HG02870 (cell line): ENCODE measurements around the gene RPGR.

Experiments used
- ATAC-seq: cut with Tn5 transposase; IDR thresholded peaks from one replicate; pipeline ENCODE4 v1.9.1; 2021; ENCODE audit warnings: mild to moderate bottlenecking, moderate library complexity; ENCODE audit not compliant: unreplicated experiment

Gene RPGR

DNA sequence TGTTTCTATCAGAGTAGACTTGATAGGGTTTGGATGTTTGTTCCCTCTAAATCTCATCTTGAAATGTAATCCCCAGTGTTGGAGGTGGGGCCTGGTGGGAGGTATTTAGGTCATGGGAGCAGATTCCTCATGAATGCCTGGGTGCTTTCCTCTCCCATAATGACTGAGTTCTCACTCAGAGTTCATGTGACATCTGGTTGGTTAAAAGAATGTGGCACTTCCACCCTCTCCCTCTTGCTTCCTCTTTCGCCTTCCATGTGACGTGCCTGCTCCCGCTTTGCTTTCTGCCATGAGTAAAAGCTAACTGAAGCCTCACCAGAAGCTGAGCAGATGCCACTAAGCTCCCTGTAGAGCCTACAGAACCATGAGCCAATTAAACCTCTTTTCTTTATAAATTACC lies 59.3 kb downstream of the RPGR start:
- no peak for ATAC-seq

DNA sequence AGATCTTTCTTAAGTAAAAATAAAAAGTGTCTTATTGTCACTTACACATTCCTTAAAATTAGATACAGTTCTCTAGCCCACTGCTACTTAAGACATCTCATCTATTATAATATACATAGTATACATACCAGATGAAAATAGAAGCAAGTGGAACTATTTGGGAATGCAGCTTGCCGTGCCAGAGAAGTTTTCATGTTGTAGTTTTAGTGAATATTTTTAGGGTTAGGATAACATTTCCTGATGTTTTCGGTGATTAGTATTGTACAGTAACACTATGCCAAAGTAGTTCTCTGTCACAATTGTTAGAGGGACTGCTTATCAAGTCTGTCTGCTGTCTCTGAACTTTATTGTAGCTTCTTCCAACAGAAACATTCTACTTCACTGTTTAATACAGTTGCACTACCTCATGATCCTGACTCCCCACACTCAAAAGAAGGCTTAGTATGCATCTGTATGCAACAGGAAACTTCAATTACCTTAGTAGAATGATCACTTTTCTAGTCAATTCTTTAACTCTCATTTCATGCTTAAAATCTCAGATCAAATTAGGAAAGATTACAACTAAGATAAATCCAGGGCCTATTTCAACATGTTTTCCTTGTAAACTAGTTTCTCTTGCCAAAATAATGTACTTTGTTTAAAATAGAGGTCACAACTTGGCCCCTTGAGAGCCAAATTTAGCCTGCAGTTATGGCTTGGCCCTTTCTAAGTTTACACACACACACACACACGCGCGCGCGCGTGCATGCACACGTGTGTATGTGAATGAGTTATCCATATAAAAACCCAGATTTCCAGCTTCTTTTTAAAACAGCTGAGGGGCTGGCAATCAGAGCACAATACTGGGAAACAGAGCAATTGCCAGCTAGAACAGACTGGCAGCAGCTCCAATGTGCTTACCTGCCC lies 64.3 kb downstream of the RPGR start:
- ATAC-seq, result no peak

DNA sequence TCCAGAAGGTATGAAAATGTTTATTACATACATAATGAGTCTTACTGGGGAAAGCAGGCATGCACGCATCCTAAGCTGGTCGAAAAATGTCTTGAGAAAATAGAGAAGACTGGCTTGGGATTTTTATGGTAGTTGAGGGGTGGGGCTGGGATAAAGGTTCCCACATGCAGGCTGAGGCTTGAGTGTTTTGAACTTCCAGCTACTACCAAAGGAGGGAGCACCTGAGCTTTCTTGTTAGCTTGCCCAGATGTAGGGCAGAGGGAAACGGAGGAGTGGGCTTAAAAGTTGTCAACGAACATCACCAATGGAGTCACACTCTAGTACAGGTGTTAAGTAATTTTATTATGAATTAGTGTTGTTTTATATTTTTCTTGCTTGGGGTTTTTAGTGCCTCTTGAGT lies 67.1 kb downstream of the RPGR start:
- ATAC-seq, result peak; percentile 53

DNA sequence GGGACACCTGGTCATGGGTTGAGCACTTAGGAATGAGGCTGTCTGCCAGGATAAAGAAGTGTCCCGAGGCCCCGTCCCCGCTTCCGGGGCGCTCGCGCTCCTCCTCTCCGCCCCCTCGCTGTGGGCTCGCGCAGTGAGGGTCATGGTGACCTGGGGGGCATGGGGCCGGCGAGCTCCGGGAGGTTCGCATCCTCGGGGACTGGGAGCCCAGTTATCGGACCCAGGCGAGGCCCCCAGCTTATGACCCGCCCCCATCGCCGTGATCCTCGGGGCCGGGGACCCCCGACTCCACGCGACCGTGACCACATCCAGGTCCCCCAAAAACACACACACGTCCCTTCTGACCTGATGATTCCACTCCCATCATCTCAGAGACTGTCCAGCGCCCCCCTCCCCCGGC lies 71.3 kb downstream of the RPGR start:
- no peak for ATAC-seq

DNA sequence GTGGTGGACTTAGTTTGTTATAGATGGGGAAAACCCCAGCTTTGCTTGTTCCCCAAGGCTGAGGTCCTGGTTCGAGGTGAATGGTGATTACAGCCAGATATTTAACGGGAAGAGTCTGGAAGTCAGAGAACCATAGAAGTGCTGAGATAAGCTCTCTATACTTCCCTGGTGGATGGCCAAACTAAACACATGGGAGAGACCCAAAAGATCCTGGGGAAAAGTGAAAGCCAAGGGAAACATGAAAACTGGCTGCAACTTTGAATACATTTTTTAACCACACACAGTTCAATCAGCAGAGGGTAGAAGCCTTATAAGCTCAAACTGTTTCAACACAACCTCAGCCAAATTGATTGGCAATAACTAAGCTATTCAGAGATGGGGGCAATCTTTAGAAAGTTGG lies 77.3 kb downstream of the RPGR start:
- ATAC-seq, result no peak

DNA sequence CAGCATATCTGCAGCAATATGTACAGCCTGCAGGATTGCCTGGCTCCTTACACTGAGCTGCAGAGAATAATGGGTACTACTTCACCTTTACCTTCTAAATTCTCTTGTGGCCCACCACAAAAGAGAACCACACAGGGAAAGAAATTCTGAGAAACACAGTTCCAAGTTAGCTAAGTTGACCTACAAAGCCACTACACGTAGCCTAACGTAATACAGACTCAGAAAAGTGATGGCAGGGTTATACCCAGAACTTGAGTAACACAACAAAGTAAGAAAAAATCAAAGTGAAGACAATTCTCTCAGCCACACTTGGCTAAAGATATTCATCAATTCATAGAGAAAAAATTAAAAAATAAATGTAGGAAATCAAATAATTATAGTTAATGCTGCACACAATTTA lies 80.3 kb downstream of the RPGR start:
- ATAC-seq, result no peak

DNA sequence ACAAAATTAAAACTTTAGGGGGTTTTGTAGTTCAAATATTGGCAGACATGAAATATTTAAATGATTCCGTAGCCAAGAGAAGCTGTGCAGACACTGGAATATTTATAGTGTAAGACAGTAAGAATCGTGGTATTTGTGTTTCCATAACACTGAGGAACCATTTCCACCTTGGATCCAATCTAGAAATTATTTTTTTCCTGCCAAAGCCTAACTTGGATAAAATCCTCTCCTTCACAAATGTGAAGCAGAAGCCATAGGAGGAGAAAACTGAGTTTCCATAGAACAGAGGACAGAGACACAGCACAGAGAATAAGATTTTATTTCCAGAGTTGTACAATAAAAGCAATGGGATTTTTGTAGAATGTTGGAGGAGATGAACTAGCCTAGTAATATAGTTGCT lies 86.8 kb downstream of the RPGR start:
- ATAC-seq, result no peak

DNA sequence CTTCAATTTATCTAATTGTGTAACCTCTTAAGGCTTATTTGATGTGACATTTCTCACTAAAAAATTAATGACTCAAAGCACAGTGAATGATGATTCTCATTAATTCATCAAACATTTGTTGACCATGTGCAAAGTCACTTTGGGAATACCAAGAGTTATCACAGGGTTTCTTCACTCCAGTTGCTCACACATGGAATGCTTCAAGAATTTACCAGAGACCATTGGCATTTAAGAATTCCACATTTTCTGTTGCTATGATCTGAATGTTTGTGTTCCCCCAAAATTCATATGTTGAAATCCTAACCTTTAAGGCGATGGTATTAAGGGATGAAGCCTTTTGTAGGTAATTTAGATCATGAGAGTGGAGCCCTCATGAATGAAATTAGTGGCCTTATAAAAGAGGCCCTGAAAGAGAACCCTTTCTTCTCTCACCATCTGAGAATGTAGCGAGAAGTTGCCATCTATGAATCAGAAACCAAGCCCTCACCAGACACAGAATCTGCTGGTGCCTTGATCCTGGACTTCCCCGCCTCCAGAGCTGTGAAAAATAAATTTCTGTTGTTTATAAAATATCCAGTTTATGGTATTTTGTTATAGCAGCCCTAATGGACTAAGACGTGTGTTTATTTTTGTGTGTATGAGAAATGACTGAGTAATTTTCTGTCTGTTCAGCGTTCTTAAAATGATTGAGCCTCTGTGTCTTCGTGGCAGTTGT lies 90.3 kb downstream of the RPGR start:
- ATAC-seq, result no peak

DNA sequence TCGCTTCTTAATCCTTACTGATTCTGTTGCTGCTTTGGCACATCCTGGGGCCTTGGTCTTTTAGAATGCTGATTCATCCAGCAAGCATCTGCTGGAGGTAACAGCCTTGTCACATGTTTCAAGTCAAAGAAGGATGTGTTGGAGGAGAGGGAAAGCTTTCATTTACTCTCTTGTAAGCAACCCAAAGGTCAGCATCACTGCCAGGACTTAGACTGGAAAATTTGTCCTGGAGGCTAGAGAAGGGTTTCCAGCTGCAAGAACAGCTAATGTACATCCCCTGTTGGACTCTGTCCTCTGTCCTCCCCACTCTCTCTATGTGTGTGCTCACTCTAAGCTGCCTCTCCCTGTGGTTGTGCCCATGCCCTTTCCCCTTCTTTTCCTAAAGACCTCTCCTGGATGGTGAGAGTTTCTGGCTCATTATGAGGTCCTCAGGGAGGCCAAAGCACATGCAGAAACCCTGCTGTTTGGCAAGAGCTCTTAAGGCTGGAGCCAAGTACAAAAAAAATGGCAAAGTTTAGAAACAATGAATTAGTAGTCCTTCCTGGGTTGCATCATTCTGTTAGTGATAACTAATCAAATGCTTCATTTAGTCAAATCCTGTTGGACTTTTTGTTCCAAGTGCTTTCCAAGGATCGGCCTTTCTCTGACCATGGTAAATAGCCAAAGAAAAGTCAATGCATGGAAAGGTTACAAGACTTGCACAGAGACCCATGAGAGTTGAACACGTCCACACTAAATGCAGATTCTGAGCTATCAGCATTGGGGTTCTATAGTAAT lies 93.2 kb downstream of the RPGR start:
- ATAC-seq, result no peak

DNA sequence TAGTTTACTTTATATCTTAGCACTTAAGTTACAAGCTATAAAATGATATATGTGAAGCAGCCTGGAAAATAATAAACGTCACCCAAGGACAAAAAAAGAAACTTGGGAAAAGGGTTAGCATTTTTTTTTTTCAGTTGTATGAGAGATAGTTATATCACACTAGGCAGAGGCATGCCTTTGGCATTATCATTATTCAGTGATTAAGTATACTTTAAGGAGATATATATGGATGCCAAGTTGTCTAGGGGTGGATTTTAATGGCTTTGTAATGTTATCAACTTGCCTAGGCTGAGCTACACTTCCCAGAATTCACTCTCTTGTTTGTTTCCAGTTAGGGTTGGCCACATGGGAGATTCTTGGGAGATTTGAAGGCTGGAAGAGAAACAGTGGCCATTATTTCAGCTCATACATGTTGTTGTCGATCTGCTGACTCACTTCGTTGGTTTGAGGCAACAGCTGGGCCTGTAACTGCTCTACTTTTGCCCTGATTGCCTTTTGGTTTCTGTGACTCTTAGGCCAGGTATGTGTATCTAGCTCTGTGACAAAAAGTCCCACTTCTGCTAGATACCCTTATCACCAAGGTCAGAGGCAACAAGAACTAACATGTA lies 95.1 kb downstream of the RPGR start:
- no peak for ATAC-seq

DNA sequence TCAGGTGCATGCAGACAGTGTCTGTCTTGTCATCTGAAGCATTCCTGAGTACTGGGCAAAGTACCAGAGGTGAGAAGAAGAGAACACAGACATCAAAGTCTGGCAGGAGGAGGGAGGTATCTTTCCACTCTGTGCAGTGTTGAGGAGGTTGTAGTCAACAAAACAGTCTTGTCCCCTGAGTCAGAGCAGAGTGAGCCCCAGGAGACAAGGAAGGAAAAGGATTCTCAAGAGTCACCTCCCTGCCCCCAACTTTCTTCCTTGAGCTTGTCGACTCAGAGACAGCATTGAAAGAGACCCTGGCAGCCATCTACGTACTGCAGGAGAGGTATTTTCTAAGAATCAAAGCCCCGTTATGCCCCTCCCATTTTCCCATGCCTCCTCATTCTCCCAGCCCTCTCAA lies 102.2 kb downstream of the RPGR start:
- no peak for ATAC-seq

DNA sequence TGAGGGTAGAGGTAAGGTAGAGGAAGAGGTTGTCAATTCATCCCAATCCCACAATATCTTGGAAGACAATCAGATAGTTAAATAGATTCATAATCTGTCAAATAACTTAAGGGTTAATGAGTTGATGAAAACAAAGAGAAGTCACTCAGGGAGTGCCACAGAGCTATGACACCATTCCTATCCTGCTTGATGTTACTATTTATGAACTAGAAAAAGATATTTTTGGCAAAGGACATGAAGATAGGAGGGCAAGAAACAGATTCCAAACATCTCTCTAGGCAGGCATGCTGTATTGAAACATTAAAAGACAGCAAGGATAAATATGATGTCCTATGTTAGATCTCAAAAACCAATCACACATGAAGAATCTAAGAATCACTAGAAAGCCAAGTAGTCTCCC lies 103.1 kb downstream of the RPGR start:
- ATAC-seq, result no peak

DNA sequence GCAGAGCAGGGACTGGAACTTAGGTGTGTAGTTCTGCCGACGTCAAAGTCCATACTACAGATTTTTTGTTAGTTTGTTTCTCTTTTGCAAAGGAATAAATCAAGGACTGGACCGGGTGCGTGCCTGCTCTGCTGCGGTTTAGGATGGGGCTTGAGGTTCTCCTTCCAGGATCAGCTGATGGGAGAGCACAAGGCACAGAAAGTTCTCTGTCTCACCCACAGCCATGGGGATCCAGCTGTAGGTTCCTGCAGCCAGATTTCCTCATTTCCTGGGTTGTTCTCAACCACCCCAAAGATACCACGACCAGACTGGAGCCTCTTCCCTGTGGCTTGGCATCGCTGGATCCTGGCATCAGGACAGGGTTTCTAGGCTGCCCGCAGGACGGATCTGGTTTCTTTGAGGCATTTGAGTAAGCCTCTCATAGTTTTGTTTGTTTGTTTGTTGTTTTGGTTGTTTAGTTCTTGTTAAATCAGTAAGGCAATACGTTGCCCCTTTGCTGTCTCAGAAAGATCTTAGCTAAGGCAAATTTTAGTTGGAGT lies 105.8 kb downstream of the RPGR start:
- no peak for ATAC-seq

DNA sequence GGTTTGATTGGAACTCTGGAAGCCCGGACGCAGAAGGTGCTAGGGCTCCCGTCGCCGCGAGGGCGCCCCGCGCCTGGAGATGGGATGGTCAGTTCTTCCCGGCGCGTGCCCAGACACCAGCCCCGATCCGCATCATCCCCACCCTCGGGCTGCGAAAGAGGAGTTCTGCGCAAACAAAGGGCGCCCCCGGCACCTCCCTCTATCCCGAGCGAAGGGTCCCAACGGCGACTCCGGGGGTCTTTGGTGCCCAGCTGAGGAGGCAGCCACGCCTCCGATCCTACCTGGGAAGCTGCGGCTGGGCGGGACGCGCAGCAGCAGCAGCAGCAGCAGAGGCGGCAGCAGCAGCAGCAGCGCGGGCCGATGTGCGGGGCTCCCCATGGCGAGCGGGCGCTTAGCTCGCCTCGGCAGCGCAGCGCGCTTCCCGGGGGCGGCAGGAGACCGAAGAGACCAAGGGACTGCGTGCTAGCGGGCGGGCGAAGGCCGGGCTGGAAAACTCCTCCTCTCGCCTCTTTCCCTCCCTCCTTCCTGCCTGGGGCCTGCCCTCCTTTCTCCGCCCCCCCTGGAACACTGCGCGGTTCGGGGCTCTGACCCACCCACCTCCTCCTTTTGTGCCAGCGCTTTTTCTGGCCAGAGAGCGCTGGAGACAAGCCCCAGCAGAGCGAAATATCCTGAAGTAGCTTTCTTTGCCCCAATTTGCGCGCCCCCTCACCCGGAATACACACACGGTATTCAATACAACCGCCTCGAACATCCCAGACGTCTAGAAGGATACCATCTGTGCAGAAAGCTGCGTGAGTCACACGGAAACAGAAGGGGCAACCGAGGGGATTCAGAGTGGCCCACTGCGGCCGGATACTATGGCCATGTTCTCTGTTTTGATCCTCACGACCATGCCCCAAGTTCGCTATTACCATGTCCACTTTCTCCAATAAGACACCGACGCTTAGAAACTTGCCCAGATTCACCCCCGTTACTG lies 106.6 kb downstream of the RPGR start, which contains the start of gene SRPX:
TSS of gene SRPX (minus strand) at position 457 of the 976 bp plus-strand sequence. CDS start at position 378, 79 bp downstream.
- ATAC-seq, result no peak

DNA sequence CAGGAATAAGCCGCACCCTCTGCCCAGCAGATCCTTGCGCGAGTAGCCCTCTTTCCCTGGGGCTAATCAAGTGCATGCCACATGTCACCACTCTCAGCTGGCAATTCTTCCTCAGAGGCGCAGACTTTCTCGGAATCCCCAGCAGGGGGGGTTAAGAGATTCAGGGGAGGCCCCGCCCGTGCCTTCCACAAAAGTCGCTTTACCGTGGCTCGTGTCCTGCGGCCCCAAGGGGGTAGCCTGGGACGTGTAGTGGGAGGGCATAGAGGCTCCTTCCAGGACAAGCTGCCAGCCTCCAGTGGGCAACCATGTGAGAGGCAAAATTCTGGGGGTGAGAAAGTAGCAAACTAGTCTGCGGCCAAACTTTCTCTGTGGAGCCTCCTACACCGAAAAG lies 107.3 kb downstream of the RPGR start:
- ATAC-seq, result peak; percentile 31
